PC-9 (cell line): Measurements from ENCODE around the gene MRPS22. TPM values are rescaled to one million over a fixed set of nuclear protein-coding genes. Genes with fewer than 3 reads are reported as not detected.

Experiments
- Bru-seq: library from RNA; stranded (reverse); fragments of 400-500 nt; gene quantifications from one replicate; lab custom pipeline; 2021; lab: Mats Ljungman, UMichigan
- BruChase-seq, 2 experiments: library from RNA; stranded (reverse); fragments of 400-500 nt; gene quantifications; one replicate each; lab custom pipeline; 2021; lab: Mats Ljungman, UMichigan
- BruUV-seq: library from RNA; stranded (reverse); fragments of 400-500 nt; replicated peaks from 2 replicates; lab custom pipeline; 2021; lab: Mats Ljungman, UMichigan
- CTCF ChIA-PET: fragments of 300-600 bp; sonication (Branson Sonifier 250); formaldehyde crosslinking; loops from one replicate; lab custom pipeline; 2022; ENCODE audit warnings: antibody characterized with exemption; lab: Charles Lee
- POLR2A ChIA-PET: fragments of 300-600 bp; sonication (Branson Sonifier 250); formaldehyde crosslinking; loops from one replicate; lab custom pipeline; 2022; ENCODE audit warnings: antibody characterized with exemption; ENCODE audit not compliant: unreplicated experiment; lab: Charles Lee
- DNase-seq, 2 experiments: peaks; one replicate each; pipeline versions ENCODE4 v3.0.0 to v3.0.0-alpha.2; 2015 to 2022; ENCODE audit warnings: mixed read lengths in 1 of 2
- H2AFZ ChIP-seq: fragments of 200-600 bp; sonication (generic); 2 replicates; pipeline ENCODE4 v1.8.1; 2017; ENCODE audit warnings: antibody characterized with exemption
- H3F3A ChIP-seq: fragments of 200-600 bp; sonication (generic); 2 replicates; pipeline ENCODE4 v1.8.1; 2017; ENCODE audit warnings: antibody characterized with exemption, mild to moderate bottlenecking, low read depth; ENCODE audit not compliant: insufficient read depth
- H3K27ac ChIP-seq: fragments of 200-600 bp; sonication (generic); 2 replicates; pipeline ENCODE4 v1.6.1; 2016; ENCODE audit warnings: mixed run types
- H3K27me3 ChIP-seq: fragments of 200-600 bp; sonication (generic); 2 replicates; pipeline ENCODE4 v1.6.1; 2016; ENCODE audit warnings: low read depth, mixed run types; ENCODE audit not compliant: insufficient read depth
- H3K36me3 ChIP-seq: fragments of 200-600 bp; sonication (generic); 2 replicates; pipeline ENCODE4 v1.6.1; 2016; ENCODE audit warnings: low read depth, mixed run types
- H3K4me1 ChIP-seq: fragments of 200-600 bp; sonication (generic); replicated peaks from 2 replicates; pipeline ENCODE4 v1.6.1; 2016; ENCODE audit warnings: mixed run types; ENCODE audit not compliant: insufficient read depth
- H3K4me2 ChIP-seq: fragments of 200-600 bp; sonication (generic); 2 replicates; pipeline ENCODE4 v1.6.1; 2017; ENCODE audit warnings: mixed run types
- H3K4me3 ChIP-seq: fragments of 200-600 bp; sonication (generic); 2 replicates; pipeline ENCODE4 v1.6.1; 2016; ENCODE audit warnings: mixed run types
- H3K79me2 ChIP-seq: fragments of 200-600 bp; sonication (generic); 2 replicates; pipeline ENCODE4 v1.6.1; 2017; ENCODE audit warnings: low read depth, mixed run types
- H3K9me2 ChIP-seq: fragments of 200-600 bp; sonication (generic); 2 replicates; pipeline ENCODE4 v1.8.1; 2017; ENCODE audit warnings: mild to moderate bottlenecking; ENCODE audit not compliant: insufficient read depth
- H3K9me3 ChIP-seq: fragments of 200-600 bp; sonication (generic); 2 replicates; pipeline ENCODE4 v1.8.1; 2016; ENCODE audit warnings: low read depth; ENCODE audit not compliant: insufficient read depth
- H4K20me1 ChIP-seq: fragments of 200-600 bp; sonication (generic); 2 replicates; pipeline ENCODE4 v1.8.1; 2017; ENCODE audit not compliant: insufficient read depth
- CTCF ChIP-seq: fragments of 200-600 bp; sonication (generic); conservative IDR thresholded peaks from 2 replicates; pipeline ENCODE4 v1.6.1; 2017; ENCODE audit warnings: mixed run types, antibody characterized with exemption, mild to moderate bottlenecking, moderate library complexity
- EZH2 ChIP-seq: fragments of 200-600 bp; sonication (generic); IDR thresholded peaks from 2 replicates; pipeline ENCODE4 v1.8.0; 2017; ENCODE audit warnings: antibody characterized with exemption, low read depth
- intact Hi-C: fragments of 100-400 bp; cut with micrococcal nuclease; formaldehyde crosslinking; loops from one replicate; pipeline ENCODE4 v1.10.0; 2022; ENCODE audit not compliant: unreplicated experiment
- long read RNA-seq: library from polyadenylated mRNA; stranded (forward); transcript quantifications from one replicate; pipeline ENCODE4 v2.0.0, GENCODE V29; 2022
- total RNA-seq: library from RNA; stranded (reverse); gene quantifications from 2 replicates; pipeline ENCODE4 v1.2.3, GENCODE V29; 2021

MRPS22 gene
- total RNA-seq (64.8 and 68.0 TPM in 2 replicates), Bru-seq, nascent RNA (percentile 37 among the genes with signal in this experiment), BruChase-seq, experiment 1, labeled RNA remaining after a 2-hour chase (percentile 31 among the genes with signal in this experiment), BruChase-seq, experiment 2, labeled RNA remaining after a 6-hour chase (percentile 42 among the genes with signal in this experiment)
- long read RNA-seq, transcript MRPS22-201 (8 exons, 1,120 nt): major isoform, 119 of 189 reads
- long read RNA-seq, transcript MRPS22-205 (8 exons, 1,065 nt): minor isoform, 13 of 189 reads
- long read RNA-seq, transcript MRPS22-202 (8 exons, 1,099 nt): minor isoform, 20 of 189 reads
- long read RNA-seq, partial matches to known transcripts: 9 of 189 reads
- long read RNA-seq, other reads (novel, unspliced or antisense): 28 of 189 reads

- peak; percentile 80 to 82 for DNase-seq
- no peak for TF ChIP-seq CTCF
- no peak for TF ChIP-seq EZH2
- H3K79me2 ChIP-seq: peaks cover 27% of the 10 kb centered on the region
- H3K9me3 ChIP-seq: no peaks in the 10 kb centered on the region
- POLR2A ChIA-PET: no interaction called here
- H3K4me3 ChIP-seq: peak within 1 kb of the TSS; percentile 83
- H4K20me1 ChIP-seq: no peaks in the 10 kb centered on the region
- 0 out of 2 replicates have a peak, but pooled peaks cover 9% of the 10 kb centered on the region for H3K36me3 ChIP-seq
- CTCF ChIA-PET: interaction anchor here (0.5 to 1.3 kb wide), 3 partner anchors 10 to 408 kb away, joined by 3 to 11 read pairs (median 4); no protein-coding TSS in a partner anchor
- H3K4me1 ChIP-seq: peaks cover 8% of the 10 kb centered on the region
- no peaks in the 10 kb centered on the region for H3F3A ChIP-seq
- H3K9me2 ChIP-seq: no peaks in the 10 kb centered on the region
- H3K4me2 ChIP-seq: peak within 1 kb of the TSS; percentile 79
- H3K27ac ChIP-seq: peak within 1 kb of the TSS; percentile 75
- TSS peak; percentile 88 for BruUV-seq
- intact Hi-C loops: loop anchor here (1.0 to 5.0 kb wide), 4 partner anchors 31 to 422 kb away; partner anchors contain the start of gene COPB2
- H2AFZ ChIP-seq: peak within 1 kb of the TSS; percentile 94
- H3K27me3 ChIP-seq: no peaks in the 10 kb centered on the region
Observed at GRCh38 chr3:139343895-139344856, at the start of gene MRPS22. MRPS22 (plus strand) TSS chr3:139344020; CDS start chr3:139344027, 7 bp downstream.

GRCh38 chr3:139295040-139295439 lies 48.8 kb upstream of the MRPS22 start:
- CTCF ChIA-PET: no interaction called here
- intact Hi-C loops: no loop called here
- no peak for DNase-seq
- Histone ChIP-seq H3K9me3 (no peaks in the 10 kb centered on the region), H3F3A (peaks cover 6% of the 10 kb centered on the region), H3K36me3 (no peaks in the 10 kb centered on the region), H3K4me3 (no peak overlapping the region), H3K27me3 (no peaks in the 10 kb centered on the region), H4K20me1 (no peaks in the 10 kb centered on the region), H2AFZ (no peak overlapping the region), H3K79me2 (no peaks in the 10 kb centered on the region), H3K4me2 (no peak overlapping the region), H3K4me1 (peaks cover 13% of the 10 kb centered on the region), H3K9me2 (no peaks in the 10 kb centered on the region), H3K27ac (no peak overlapping the region)
- no peak for TF ChIP-seq EZH2
- TF ChIP-seq CTCF: no peak
- BruUV-seq: no TSS peak
- POLR2A ChIA-PET: no interaction called here

GRCh38 chr3:139296141-139296718 lies 47.6 kb upstream of the MRPS22 start:
- no peaks in the 10 kb centered on the region for H3K9me3 ChIP-seq
- no peak overlapping the region for H3K4me3 ChIP-seq
- no peak overlapping the region for H3K27ac ChIP-seq
- no peak for DNase-seq
- intact Hi-C loops: no loop called here
- peaks cover 14% of the 10 kb centered on the region for H3F3A ChIP-seq
- peaks cover 25% of the 10 kb centered on the region for H3K4me1 ChIP-seq
- H3K36me3 ChIP-seq: no peaks in the 10 kb centered on the region
- no peaks in the 10 kb centered on the region for H3K27me3 ChIP-seq
- no TSS peak for BruUV-seq
- H3K79me2 ChIP-seq: no peaks in the 10 kb centered on the region
- H2AFZ ChIP-seq: no peak overlapping the region
- no peaks in the 10 kb centered on the region for H3K9me2 ChIP-seq
- no peak overlapping the region for H3K4me2 ChIP-seq
- ChIA-PET CTCF (no interaction called here), POLR2A (no interaction called here)
- TF ChIP-seq EZH2 (no peak), CTCF (no peak)
- no peaks in the 10 kb centered on the region for H4K20me1 ChIP-seq
